ENCODE results near the gene ARVCF.

The ARVCF gene

DNA sequence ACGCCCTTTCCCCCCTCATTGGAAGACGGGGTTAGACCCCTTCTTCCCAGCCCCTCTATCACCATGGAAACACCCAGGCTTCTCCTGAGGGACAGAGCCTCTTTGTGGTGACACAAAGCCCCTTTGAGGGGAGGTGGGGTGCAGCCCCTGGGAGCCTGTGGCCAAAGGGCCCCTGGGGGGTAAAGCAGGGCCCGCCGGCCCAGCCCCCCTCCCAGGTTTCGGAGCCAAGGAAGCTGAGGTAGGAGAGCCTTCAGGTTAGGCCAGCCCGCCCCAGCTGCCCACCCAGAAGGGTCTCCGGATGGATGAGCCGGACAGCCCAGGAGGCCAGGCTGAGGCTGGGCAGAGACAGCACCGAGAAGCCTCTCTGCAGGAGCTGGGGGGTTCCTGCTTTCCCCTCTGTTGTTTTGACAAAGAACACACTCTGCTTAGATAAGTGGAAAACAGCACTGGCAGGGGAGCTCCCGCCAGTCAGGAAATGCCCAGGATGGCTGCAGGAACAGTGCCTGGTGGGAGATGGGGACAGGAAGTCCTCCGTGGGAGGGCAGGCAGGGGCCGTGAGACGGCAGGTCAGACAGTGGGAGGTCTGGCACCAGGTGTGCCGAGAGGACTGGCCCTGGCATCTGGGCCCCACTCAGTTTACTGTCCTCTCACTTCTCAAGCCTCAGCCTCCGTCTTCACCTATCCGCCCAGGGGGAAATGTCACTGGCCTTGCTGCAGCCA is 18.2 kb downstream of the ARVCF start:
- DNase-seq, result no peak

- DNase-seq, result no peak
Observed at GRCh38 chr22:19997561-19998231, 18.9 kb downstream of the ARVCF start.

DNA sequence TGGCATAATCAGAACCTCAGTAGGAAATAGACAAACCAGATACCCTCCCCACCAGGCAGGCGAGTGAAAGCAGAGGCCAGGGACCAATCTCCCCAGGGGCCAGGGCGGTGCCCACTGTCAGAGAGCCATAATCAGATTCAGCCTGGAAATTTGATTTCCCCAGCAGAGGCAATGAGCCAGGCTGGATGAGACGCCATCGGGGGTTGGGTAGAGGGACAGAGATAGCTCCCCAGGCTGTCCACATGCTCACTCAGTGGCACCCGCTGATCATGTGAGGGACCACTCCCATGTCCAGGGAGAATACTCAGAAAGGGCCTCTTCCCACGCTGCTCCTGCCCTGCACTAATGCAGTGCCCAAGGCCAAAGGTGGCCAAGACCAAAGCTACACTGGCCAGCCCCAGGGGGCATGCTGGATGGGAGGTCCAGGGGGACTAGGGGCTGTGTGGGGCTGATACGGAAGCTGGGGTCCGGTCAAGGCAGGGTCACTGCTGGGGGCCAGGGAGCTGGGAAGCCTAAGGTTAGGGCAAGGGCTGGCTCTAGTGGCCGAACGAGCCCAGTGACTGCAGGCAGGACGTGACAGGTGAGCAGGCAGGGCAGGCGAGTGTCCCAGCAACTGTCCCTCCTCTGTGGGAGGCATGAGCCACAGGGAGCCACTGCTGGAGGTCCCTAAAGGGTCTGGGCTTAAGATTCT is 19.8 kb downstream of the ARVCF start:
- no peak for DNase-seq

- DNase-seq, result no peak
Observed at GRCh38 chr22:19995611-19996339, 20.8 kb downstream of the ARVCF start.

DNA sequence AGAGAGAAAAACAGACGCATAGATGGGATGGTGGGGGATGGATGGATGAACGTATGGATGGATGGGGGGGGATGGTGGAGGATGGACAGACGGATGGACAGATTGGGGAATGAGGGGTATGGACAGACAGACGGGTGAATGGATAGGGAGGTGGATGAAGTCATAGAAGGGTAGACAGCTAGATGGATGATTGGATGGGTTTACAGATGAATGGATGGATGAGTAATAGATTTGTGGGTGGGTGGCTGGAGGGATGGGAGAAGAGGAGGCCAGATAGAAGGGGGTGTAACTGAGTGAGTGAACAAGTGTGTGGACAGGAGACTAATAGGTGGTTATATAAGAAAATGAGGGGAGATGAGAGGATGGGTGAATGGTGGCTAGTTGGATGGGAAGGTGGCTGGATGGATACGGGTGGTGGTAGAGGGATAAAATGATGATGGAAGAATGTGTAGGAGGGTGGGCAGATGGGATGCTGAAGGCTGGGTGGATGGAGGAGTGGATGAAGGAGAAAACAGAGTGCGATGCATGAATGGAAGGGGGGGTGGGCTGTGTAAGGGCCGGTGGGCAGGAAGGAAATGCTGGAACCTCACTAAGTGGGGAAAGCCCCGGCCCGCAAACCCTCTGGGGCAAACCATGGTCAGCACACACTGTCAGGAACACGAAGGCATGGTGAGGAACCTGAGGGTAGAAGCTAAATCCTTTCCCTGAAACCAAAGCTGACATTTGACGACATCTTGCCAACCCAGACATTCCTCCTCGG is 21.6 kb downstream of the ARVCF start:
- no peak for DNase-seq

- DNase-seq, result no peak
Observed at GRCh38 chr22:19993926-19994325, 22.7 kb downstream of the ARVCF start.

DNA sequence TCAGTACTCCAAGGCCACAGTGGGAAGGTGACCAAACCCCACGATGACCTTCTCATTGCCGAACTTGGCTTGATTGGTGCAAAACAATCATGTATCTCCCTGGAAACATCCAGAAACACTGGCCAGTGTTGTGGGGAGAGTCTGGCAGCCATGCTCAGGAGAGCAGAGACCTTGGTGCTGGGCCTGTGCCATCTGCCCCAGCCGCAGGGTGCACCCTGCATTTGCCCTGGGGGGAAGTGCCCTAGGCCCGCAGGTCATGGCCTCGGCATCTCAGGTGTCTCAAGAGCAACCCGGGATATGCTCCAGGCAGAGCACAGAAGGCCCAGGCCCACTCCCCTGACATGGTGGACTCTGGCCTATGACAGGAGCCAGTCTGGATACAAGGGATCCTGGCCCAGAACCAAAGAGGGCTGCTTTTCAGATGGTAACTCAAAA is 23.7 kb downstream of the ARVCF start:
- DNase-seq, result no peak

GRCh38 chr22:19992481-19992911 is 24.1 kb downstream of the ARVCF start:
- DNase-seq, result no peak

DNA sequence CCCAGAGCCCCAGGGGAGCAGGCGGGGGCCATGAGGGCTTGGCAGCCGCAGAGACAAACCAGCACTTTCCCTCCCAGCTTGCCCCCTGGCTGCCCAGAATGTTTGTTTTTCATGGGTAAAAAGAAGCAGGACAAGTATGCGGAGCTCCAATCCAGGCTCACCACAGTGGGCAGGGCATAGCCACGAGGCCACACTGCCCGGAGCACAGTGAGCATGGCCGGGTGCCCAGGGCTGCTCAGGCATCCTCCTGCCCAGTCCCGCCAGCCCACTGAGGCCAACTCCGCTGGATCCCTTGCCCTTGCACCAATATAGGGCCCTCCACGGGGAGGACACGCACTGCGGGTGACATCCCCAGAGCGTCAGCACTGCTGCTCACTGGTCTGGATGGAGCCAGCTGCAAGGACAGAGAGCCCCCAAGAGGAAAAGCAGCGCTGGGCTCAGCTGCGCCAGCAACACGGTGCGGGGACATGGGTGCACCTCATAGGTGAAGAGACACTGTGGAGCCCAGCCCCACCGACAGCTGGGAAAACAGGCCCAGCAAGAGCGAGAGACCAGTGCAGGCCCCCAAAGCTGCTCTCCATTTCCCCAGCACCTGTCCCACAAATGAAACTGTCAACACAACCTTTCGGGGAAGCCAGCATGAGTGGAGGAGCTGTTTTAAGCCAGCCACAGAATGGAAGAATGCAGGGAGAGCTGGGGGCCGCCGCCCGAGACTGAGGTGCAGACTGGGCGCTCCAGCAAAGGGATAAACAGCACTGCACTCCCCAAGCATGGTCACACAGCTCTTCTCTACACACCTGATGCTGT is 24.8 kb downstream of the ARVCF start:
- no peak for DNase-seq

GRCh38 chr22:19991395-19991644 is 25.3 kb downstream of the ARVCF start:
- DNase-seq, result no peak

DNA sequence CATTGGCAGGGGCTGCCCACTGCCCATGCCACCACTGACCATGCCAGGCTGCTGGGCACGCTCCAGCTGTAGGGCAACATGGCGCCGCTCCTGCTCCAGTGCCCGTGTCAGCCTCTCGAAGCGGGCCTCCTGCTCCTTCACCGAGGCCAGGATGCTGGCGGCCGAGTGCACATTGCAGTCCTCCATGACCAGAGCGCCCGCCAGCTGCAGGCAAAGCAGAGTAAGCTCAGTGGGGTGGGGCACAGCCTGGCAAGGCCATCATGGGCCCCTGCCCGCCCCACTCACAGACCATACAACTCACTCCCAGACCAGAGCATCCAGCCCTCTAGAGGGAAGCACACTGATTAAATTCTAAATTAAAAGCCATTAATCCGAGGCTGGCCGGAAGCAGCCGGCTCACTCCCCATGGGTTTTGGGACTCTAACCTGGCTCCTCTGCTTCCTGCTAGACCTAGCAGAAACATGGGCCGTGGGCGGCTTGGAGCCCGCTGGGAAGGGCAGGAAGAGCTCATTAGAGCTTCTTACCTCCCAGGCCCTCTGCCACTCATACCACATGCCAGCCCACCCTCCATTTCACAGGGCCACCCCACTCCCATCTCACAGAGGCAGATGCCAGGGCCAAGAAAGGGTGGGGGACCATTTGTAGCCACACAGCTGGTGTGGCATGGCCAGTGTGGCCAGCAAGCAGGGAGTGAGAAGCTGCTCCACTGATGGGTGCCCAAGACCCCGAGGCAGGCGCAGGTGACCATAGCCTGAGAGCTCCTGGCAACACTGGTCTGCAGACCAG is 25.8 kb downstream of the ARVCF start:
- no peak for DNase-seq

- DNase-seq, result no peak
Observed at GRCh38 chr22:19990188-19990587, 26.4 kb downstream of the ARVCF start.

DNA sequence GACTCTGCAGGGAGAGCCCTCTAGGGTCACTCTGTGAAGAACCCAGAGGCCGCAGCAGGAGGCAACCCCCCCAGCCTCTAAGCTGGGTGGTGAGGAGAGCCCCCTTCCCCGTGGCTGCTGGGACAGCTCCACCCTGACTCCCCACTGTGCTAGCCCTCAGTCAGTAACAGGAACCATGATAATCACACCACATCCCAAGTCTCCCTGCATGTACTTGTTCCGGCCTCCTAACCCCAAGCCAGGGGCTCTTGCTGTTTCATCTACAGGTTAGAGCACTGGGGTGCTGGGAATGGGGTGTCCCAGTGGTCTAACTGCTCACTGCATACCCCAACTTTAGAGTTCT is 26.9 kb downstream of the ARVCF start:
- DNase-seq, result no peak

- DNase-seq, result no peak
Observed at GRCh38 chr22:19988965-19989724, 27.5 kb downstream of the ARVCF start.

- no peak for DNase-seq
Observed at GRCh38 chr22:19988331-19988808, 28.3 kb downstream of the ARVCF start.

DNA sequence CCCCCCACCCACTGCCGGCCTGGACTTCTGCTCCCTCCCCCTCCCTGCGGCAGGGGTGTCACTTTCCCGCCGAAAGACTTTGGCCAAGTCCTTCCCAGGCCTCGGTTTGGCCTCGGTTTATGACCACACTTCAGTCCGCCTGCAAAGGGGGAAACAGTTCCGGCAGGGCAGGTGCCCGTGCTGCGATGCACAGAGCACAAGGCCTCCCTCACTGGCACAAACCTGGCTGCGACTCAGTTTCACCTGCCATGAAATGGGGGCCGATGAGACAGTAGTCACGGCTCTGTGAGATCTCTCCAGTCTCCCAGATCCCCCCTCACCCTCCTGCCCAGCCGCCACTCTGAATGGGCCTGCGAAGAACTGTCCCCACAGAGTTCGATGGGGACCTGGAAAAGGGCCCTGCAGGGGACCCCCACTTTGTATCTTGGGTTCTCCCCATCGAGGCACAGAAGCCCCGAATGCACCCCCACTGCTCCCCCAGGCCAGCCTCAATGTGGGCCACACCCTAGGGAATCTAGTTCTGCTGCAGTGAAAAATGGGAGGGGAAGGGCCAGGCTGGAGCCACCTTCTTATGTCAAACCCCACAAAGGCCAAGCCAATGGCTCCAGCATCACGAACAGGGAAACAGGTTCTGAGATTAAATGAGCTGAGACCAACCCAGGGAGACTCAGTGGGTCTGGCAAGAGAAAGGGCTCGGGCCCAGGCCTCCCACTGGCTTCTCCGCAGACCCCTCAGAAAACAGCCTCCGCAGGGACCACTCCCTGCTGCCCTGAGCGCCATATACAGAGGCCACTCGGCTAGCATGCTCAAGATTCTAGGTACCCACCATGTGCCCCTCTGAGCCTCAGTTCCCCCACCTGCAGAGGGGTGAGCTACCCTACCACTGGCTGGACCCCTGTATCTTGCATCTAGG is 29.0 kb downstream of the ARVCF start:
- DNase-seq, result no peak

DNA sequence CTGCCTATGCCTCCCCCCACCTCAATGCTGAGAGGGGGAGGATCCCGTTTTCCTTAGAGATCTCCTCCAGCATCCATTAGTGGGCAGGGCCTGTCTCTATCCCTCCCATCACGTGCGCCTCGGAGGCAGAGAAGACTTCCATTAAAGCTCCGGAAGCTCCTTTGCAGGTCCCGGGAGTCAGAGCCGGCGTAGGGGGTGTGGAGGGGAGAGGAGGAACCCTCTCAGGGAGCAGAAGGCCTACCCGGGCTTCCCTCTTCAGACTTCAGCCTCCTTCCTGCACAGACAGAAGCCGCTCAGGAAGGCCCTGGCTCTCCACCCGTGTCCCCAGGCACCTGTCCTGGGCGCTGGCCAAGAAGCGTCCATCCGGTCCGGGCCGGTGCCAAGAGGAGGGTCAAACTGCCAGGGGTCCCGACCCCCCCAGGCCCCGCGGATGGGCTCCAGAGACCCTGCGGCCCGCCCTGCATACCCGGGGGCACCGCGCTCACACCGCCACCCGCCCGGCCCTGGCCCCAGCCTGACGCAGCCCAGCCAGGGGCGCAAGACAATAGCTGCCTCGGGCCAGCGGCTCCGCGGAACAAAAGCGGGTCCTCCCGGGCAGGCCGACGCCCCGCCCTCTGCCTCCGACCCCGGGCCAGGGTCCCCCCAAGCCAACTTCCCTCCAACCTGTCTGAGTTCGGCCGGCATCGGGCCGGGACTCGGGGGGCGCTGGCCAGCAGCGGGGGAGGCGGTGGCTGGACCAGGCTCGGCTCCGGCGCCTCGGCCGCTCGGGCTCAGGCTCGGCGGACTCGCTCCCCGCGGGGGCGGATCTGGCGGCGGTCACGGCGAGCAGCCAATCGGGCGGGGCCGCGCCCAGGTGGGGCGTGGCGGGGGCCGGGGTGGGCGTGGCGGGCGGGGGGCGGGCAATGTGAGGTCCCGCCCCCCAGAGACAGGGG is 29.9 kb downstream of the ARVCF start:
- no peak for DNase-seq

DNA sequence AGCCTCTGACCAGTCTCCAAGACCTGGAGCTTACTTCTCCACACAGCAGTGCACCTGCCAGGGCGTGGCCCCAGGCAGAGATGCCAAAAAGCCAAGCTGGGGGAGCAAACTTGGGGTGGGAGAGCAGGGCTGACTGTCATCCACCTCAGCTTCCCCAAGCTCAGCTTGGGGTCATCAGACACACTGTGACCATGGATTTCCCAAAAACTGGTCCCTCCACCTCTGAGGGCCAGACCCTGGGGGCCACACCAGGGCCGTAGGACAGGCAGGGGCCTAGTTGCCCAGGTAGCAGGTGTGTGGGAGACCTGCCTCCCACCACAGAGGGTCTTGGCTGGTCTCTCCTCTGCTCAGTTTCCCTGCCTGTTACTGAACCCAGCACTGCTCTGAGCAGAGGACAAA is 30.6 kb downstream of the ARVCF start:
- no peak for DNase-seq

Measured in DMS 273 treated with DMSO at 0.1 percent for 48 hours (cell line).